ENCODE measurements around the gene SRSF11.

DNA sequence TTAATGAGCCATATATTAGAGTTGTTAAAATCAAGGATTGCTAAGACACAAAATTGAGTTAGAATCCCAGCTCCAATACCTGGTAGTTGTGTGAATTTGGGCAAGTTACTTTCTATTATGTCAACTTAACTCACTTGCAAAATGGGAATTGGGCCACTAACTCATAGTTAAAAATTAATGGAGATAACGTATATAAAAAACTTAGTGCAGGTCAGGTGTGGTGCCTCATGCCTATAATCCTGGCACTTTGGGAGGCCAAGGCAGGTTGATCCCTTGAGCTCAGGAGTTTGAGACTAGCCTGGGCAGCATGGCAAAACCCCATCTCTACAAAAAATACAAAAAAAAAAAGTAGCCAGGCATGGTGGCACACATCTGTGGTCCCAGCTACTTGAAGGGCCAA is 57.5 kb downstream of the SRSF11 start:
- TF ChIP-seq TARDBP (IDR thresholded peaks at IDR 0.05) = no peak
- TF ChIP-seq SUZ12 (IDR thresholded peaks at IDR 0.05) = no peak
- no peak for TF ChIP-seq LEF1 (IDR thresholded peaks at IDR 0.05; ENCODE audit: borderline replicate concordance)
- TF ChIP-seq BHLHE40 (IDR thresholded peaks at IDR 0.05; ENCODE audit: borderline replicate concordance) = no peak
- TF ChIP-seq SP1 (IDR thresholded peaks at IDR 0.05) = no peak
- no peak for TF ChIP-seq ELF4 (IDR thresholded peaks at IDR 0.05)
- TF ChIP-seq, protein P1, sequence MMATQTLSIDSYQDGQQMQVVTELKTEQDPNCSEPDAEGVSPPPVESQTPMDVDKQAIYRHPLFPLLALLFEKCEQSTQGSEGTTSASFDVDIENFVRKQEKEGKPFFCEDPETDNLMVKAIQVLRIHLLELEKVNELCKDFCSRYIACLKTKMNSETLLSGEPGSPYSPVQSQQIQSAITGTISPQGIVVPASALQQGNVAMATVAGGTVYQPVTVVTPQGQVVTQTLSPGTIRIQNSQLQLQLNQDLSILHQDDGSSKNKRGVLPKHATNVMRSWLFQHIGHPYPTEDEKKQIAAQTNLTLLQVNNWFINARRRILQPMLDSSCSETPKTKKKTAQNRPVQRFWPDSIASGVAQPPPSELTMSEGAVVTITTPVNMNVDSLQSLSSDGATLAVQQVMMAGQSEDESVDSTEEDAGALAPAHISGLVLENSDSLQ (IDR thresholded peaks at IDR 0.05) = no peak
- TF ChIP-seq HDGF (IDR thresholded peaks at IDR 0.05; ENCODE audit: borderline replicate concordance) = no peak
- TF ChIP-seq NFRKB (IDR thresholded peaks at IDR 0.05) = no peak
- no peak for TF ChIP-seq FOXK2 (IDR thresholded peaks at IDR 0.05)
